Hepatocyte (in vitro differentiated cells): Measurements from ENCODE around the gene LRRC27.

Experiments used
- CTCF ChIP-seq: fragments of 200-600 bp; sonication (generic); IDR thresholded peaks from 2 replicates; pipeline ENCODE4 v1.5.1; 2016; ENCODE audit warnings: antibody characterized with exemption, mild to moderate bottlenecking; ENCODE audit not compliant: poor library complexity
- EZH2 ChIP-seq: fragments of 200-600 bp; sonication (generic); IDR thresholded peaks from 2 replicates; pipeline ENCODE4 v1.6.1; 2016; ENCODE audit warnings: antibody characterized with exemption, mild to moderate bottlenecking, borderline replicate concordance

DNA sequence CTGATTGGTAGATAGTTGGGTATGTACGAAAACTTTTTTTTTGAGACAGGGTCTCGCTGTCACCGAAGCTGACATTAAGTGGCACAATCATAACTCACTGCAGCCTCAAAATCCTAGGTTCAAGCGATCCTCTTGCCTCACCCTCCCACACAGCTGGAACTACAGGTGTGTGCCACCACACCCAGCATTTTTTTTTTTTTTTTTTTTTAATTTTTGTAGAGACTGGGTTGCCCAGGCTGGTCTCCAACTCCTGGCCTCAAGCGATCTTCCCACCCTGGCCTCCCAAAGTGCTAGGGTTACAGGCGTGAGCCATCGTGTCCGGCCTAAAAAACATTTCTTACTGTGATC, 1.5 kb upstream of the LRRC27 start:
- TF ChIP-seq CTCF: no peak
- no peak for TF ChIP-seq EZH2
